NCI-H1930 (cell line): ENCODE measurements around the gene QKI.
"Not testable (repeated sequence)": the region's sequence is repeated elsewhere in the genome, so short reads cannot be mapped to it uniquely, and the experiment has no call there.

Experiments
- DNase-seq, 2 experiments: peaks; one replicate each; lab custom pipeline; 2025; lab: John Stamatoyannopoulos, UW

Gene QKI

DNA sequence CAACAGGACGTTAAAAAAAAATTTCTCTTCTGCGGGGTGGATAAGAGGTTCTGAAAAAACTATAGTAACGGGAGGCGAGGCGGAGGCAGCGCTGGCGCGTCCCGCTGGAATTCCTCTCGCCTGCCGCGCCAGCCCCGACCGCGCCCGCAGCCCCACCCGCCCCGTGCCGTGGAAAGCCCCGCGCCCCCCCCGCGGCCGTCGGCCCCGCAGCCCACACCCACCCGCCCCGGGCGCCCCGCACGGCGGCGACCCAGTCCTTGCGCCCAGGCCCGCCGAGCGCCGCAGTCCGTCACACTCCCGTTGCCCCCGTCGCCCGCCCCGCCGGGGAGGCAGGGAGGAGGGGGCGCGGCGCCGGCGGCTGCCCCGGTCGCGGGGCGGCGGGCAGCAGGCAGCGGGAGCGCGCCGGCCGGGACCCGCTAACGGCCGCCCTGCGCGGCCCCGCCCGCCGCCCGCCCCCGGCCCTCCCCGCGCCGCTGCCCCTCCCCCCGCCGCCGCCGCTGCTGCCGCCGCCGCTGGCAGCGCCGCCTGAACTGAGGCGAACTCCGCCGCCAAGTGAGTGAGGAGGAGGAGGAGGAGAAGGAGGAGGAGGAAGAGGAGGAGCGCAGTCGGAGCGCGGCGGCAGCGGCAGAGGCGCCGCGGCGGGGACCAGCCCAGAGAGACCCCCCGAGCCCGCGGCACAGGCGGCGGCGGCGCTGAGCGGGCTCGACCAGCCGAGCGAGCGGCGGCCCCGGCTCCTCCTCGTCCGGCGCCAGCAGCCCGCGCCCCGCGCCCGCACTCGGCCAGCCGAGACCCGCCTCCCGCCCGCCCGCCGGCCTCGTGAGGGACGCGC, at the start of gene QKI:
TSS of gene QKI (plus strand) at position 602 of the 829 bp plus-strand sequence. CDS start 476 bp downstream, outside the sequence.
- peak; percentile 35 to 48 for DNase-seq

- DNase-seq = no peak
Measured at GRCh38 chr6:163366288-163366687, 48.2 kb upstream of the QKI start.

DNA sequence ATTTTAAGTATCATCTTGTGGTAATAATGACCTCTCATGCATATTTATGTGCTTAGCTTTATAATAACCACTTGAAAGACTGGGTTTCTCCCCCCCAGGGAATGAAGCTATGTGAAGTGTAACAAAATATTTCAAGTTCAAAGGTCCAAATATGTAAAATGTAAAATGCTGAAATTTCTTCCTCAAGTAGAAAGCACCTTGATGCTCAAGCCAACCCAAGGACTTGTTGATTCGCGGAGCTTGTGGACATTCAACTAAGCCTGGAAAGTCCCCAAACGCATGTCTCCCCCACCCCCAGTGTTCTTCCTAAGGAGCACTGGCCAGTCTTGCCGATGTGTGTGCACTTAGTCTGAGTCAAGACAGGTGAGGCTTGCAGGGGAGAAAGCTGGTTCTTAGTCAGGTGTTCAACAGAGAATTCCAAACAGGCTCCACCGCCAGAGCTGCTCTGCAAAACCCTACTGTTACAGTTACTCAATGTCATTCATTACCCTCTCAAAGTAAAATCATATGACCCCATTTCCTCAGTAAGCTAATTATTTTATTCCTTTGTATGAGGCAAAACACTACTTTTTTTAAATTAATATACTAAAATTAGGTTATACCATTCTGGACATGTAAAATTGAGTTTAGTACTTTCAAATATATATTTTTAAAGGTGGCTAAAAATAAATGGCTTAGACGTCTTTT, 46.9 kb upstream of the QKI start:
- no peak for DNase-seq

GRCh38 chr6:163369141-163369540, 45.4 kb upstream of the QKI start:
- DNase-seq = no peak

DNA sequence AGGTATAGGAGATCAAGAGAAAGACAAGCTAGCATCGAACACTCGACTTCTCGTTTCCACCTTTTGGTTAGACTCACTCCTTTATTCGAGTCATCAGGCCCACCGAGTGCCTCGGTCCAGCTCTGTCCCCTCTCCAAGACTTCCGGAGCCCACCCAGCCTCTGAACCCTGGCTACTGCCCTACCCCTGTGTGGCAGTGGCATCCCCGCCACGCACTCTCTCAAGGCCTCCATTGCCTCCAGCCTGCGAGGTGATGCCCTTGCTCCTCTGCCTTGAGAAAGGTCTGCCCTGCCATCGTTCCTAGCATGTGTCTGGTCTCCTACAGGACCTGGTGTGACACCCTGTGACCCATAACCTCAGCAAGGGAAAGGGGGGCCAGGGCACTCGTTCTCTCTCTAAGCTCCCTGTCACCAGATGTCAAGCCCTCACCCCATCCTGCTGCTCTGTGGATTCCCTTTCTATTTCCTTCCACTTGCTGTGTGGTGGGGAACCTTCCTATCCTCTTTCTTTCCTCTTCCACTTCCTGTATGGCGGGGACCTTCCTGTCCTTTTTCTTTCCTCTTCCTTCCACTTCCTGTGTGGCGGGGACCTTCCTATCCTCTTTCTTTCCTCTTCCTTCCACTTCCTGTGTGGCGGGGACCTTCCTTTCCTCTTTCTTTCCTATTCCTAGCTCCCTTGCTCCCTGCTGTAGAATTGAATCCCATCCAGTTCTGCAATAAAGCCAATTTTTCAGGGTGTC, 44.7 kb upstream of the QKI start:
- no peak for DNase-seq

- no peak for DNase-seq
Measured at GRCh38 chr6:163370464-163371117, 43.9 kb upstream of the QKI start.

- DNase-seq = no peak
Measured at GRCh38 chr6:163371129-163371528, 43.4 kb upstream of the QKI start.

- no peak for DNase-seq
Measured at GRCh38 chr6:163373240-163373639, 41.3 kb upstream of the QKI start.

DNA sequence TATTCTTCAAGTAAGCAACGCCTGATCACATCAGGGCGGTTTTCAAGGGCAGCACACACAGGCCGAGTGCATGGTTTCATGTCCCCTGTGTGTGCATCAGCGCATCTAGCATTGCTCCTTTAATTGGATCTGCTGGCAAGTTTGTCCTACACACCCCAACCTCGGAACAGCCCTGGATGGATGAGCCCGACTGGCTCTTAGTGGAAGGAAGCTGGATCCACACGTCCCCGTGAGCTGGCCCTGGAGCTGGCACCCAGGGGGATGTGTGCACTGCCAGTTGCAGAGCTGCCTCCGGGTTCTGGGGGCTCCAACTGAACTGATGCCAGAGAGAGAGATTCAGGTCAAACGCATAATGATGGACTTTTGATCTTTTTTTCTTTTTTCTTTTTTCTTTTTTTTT, 39.2 kb upstream of the QKI start:
- no peak for DNase-seq

DNA sequence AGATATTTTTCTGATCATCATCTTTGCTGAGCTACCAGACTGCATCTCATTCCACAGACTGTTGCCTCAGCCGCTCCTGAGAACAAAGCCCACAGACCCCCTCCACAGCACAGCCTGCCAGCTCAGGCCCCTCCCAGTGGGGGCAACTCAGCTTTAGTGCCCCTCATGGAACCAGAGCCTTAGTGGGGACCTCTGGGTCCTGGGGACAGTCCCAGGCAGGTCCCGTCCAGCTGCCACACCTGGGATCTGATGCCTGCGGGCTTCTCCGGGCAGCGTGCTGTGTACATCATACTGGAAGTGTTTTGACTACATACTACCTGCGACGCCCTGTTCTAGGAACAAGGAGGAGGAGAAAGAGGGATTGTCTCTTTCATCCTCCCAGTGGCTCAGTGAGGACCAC, 38.3 kb upstream of the QKI start:
- no peak for DNase-seq

GRCh38 chr6:163377561-163377960, 37.0 kb upstream of the QKI start:
- DNase-seq = no peak

- no peak for DNase-seq
Measured at GRCh38 chr6:163380216-163380615, 34.3 kb upstream of the QKI start.

DNA sequence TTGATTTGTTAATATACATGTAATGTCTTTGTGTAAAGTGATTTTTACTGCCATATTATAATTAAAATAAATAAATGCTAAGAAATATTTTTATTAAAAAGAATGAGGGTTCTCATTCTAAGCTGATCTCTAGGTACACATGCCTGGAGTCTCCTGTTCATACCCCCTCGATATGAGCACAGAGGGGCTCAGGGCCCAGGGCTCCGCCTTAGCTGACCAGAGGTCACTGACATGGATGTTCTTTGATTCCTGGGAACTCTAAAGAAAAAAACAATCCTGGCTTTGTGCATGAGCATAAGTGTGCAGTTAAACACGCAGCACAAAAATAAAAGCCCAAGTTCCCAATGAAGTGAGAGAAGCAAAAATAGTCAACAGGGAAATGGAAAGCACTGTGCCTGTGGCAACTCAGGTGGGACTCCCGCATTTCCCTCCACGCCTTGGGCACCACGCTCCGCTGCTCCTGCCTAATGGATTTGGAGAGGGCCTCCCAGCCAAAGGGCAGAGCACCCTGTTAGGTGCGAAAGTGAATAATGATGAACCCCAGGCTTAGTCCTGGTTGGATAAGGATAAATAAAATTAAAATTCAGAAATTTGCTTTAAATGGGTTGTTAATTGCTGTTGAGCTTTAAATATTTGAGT, 33.3 kb upstream of the QKI start:
- DNase-seq = no peak

- DNase-seq = not testable (repeated sequence)
Measured at GRCh38 chr6:163383396-163383795, 31.1 kb upstream of the QKI start.

DNA sequence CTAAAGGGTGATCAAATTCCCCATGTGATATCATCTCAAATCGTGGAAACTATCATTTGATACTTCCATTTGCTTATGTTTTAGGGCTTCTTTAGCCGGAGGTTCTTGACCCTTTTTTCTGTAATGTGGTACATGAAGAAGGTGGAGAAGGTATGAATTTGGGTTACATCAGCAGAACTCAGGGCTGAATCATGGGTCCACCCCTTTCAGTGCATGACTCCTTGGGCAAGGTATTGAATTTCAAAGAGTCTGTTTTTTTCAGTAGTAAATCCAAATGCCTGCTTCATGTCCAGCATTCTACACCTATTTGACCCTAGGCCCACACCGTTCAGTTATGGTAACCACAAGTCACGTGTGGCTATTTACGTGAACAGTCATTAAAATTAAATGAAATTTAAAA, 30.6 kb upstream of the QKI start:
- DNase-seq = no peak

DNA sequence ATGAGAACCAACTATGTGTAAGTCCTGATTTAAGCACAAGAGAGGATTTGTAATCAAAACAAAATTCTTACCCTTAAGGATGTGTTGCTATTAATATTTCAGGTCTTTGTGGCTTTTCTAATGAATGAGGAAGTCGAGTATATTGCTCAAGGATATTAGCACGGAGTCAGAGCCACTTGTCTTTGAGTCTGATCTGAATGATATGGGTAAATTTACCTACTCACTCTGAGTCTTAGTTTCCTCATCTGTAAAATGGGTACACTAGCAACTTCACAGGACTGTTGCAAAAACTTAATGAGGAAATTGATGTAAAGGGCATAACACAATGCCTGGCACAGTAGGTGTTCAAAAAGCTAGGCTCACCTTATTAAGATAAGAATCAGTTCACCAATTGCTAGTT, 30.0 kb upstream of the QKI start:
- DNase-seq = no peak

- not testable (repeated sequence) for DNase-seq
Measured at GRCh38 chr6:163385503-163385902, 29.0 kb upstream of the QKI start.

- DNase-seq = no peak
Measured at GRCh38 chr6:163386329-163386908, 28.1 kb upstream of the QKI start.

DNA sequence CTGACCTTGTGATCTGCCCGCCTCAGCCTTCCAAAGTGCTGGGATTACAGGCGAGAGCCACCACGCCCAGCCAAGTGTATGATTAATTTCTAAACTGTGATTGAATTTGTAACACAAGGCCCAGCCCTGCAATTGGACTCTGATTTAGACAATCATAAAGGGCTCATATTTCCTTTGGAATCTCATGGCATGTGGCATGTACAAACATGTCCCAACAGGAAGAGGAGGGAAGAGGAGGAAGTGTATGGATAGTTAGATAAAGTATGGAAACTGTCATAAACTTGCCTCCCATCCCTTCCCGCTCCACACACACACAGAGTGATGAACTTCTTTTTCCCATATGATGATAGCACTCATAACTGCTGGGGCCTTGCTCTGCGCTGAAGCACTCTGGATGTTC, 27.2 kb upstream of the QKI start:
- no peak for DNase-seq

DNA sequence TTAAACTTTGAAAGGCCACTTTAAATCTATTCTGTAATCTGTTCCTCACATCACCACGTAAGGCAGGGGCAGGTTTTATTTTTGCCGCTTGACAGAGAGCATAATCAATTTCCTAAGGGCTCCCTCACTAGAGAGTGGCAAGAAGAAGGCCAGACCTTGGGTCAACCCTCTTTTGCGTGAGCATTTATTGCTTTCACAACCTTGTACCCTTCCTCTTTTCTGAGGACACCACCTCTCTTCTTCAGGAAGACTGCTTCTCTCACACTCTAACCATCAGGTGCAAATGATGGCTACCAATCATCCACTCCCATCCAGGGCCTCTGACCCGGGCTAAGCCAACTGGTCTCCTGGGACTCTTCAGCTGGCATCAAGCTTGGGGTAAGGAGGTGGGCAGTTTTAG, 25.2 kb upstream of the QKI start:
- no peak for DNase-seq

DNA sequence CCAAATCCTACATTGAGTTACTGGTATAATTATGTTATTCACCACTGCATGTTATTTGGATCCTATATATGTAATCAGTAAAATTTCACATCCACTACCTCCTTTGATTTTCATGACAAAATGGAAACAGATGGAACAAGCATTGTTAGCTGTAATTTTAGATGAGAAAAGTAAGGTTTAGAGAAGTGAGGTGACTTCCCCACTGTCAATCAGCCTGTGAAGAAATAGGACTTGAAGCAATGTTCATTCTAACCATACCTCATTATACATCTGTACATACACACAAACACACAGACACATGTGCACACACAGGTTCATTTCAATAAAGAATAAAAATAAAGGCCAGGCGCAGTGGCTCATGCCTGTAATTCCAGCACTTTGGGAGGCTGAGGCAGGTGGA, 23.7 kb upstream of the QKI start:
- no peak for DNase-seq
